Spleen (tissue), 7 donors: ENCODE data around the gene ANO4.

ENCODE experiments used
- CTCF ChIP-seq, 11 experiments: fragments of 200-600 bp in 7 of 11; fragments of 450-650 bp in 4 of 11; sonication (generic) in 4 of 11; IDR thresholded peaks in 8 of 11; conservative IDR thresholded peaks in 3 of 11; 1 replicate in 7 of 11; 2 replicates in 4 of 11; pipeline versions ENCODE4 v1.4.0 to v1.8.0; 2016 to 2021; ENCODE audit warnings: antibody characterized with exemption in 11 of 11, inconsistent platforms in 4 of 11, mild to moderate bottlenecking in 1 of 11
- POLR2A ChIP-seq, 3 donors: fragments of 450-650 bp; IDR thresholded peaks; one replicate each; pipeline ENCODE4 v1.5.1; 2017; ENCODE audit warnings: antibody characterized with exemption in 3 of 3, mild to moderate bottlenecking in 1 of 3
- POLR2AphosphoS5 ChIP-seq, 3 donors: sonication (generic); formaldehyde crosslinking; IDR thresholded peaks; one replicate each; pipeline ENCODE4 v1.5.1; 2017; ENCODE audit warnings: antibody characterized with exemption in 3 of 3
- donor health status: DM: no; HTN: no; CAD: no; lungs with moderate emphysema.
- donor health status: DM: no; HTN: no; CAD: no.
- donor health status: DM: no; HTN: no; CAD: no.

GRCh38 chr12:100840748-100841147, 46.2 kb downstream of the ANO4 start:
- no peak for TF ChIP-seq CTCF (IDR thresholded peaks at IDR 0.05 in 8 of 11, conservative IDR thresholded peaks at IDR 0.05 in 3 of 11)
- no peak for TF ChIP-seq POLR2AphosphoS5 (IDR thresholded peaks at IDR 0.05)
- TF ChIP-seq POLR2A (IDR thresholded peaks at IDR 0.05), result no peak
